Activated CD4-positive, CD25-positive, alpha-beta regulatory T cell treated with anti-CD3 and anti-CD28 coated beads, Interleukin-2, amount 50 U/mL, for 24 hours (primary cell): ENCODE results near the gene TMEM185A.
A peak's percentile ranks its signal among the peaks of the same experiment; 100 is the strongest.
"Not testable (repeated sequence)": the region's sequence is repeated elsewhere in the genome, so short reads cannot be mapped to it uniquely, and the experiment has no call there.

Source experiments
- ATAC-seq, 2 donors: fragments of 150-1000 bp; cut with Tn5 transposase; one replicate each; pipeline ENCODE4 v1.10.0; 2021; ENCODE audit warnings: mild to moderate bottlenecking in 1 of 2, moderate library complexity in 1 of 2

Gene TMEM185A

GRCh38 chrX:149550454-149550853, 81.1 kb downstream of the TMEM185A start:
- ATAC-seq = peak in 1 of 2 donors; percentile 16

- ATAC-seq = not testable (repeated sequence)
Observed at GRCh38 chrX:149549701-149550100, 81.9 kb downstream of the TMEM185A start, which contains the start of gene HSFX3. TSS of gene HSFX3 (minus strand) at chrX:149549924. CDS start at chrX:149549852, 72 bp downstream.

- not testable (repeated sequence) for ATAC-seq
Observed at GRCh38 chrX:149547782-149548181, 83.8 kb downstream of the TMEM185A start.

- not testable (repeated sequence) for ATAC-seq
Observed at GRCh38 chrX:149546962-149547361, 84.6 kb downstream of the TMEM185A start.
